AML-193 (cell line): ENCODE data around the gene S100A9.

Experiments
- DNase-seq, 2 experiments: peaks; one replicate each; lab custom pipeline; 2025; lab: John Stamatoyannopoulos, UW

S100A9 gene

GRCh38 chr1:153361480-153362109 lies 3.9 kb downstream of the S100A9 start:
- DNase-seq: no peak

- no peak for DNase-seq
Observed at GRCh38 chr1:153362187-153362775, 4.6 kb downstream of the S100A9 start.

- DNase-seq: no peak
Observed at GRCh38 chr1:153363641-153364040, 6.0 kb downstream of the S100A9 start.

DNA sequence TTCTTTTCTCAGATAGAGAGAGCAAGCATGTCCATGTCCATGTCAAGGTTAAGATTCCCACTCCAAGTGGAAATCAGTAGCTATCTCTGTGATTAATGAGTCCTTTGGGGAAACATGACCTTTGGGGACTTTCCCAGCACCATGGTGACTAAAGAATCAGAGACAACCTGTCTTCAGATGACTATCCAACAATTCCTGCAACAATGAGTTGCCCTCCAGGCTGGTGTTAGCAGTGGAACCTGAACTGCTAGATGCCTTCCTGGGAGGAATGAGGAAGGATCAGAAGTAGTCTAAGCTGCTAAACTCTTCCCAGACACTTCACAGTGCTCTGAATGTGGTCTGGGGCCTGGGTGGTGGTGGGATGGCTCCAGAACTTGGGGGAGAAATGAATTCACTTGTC lies 6.5 kb downstream of the S100A9 start:
- DNase-seq: no peak

GRCh38 chr1:153364766-153365666 lies 7.4 kb downstream of the S100A9 start:
- DNase-seq: peak; percentile 35 to 48

- no peak for DNase-seq
Observed at GRCh38 chr1:153365696-153366095, 8.0 kb downstream of the S100A9 start.

- DNase-seq: no peak
Observed at GRCh38 chr1:153366261-153366660, 8.6 kb downstream of the S100A9 start.

GRCh38 chr1:153367090-153367489 lies 9.4 kb downstream of the S100A9 start:
- DNase-seq: no peak

DNA sequence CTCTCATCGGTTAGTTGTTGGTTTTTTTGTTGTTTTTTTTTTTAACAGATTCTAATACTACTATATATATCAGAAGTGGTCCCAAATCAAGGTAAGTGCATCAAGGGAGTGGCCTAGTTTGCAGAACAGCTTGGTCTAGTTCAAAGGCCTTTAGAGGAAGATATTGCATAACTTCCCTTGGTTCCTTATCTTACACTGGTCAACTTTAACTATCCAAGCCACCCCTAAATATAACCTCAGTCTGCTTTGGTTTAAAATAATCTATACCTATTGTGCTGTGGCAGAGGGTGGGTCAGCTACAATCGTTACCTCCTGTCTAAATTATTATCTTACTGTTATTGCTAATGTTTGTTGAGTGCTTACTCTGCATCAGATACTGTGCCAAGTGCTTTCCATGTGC lies 10.8 kb downstream of the S100A9 start:
- DNase-seq: peak; percentile 9 to 29

- DNase-seq: no peak
Observed at GRCh38 chr1:153370146-153370545, 12.5 kb downstream of the S100A9 start.

DNA sequence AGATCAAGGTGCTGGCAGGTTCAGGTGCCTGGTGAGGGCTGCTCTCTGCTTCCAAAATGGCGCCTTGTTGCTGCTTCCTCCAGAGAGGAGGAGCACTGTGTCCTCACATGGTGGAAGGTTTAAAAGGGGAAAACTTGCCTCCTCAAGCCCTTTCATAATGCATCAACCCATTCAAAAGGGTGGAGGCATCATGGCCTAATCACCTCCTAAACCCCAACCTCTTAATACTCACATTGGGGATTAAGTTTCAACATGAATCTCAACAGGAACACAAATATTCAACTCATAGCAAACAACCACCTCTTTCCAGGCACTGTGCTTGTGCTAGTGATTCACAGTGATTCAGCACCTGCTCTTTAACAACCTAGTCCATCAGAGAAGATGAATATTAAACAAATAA lies 13.6 kb downstream of the S100A9 start:
- no peak for DNase-seq

- DNase-seq: no peak
Observed at GRCh38 chr1:153372571-153372970, 14.9 kb downstream of the S100A9 start.

- DNase-seq: no peak
Observed at GRCh38 chr1:153374071-153374470, 16.4 kb downstream of the S100A9 start.

GRCh38 chr1:153375511-153375910 lies 17.9 kb downstream of the S100A9 start, which contains the start of gene S100A12:
Gene S100A12, minus strand, starts transcription at chr1:153375621. Its CDS starts 1,029 bp downstream, at chr1:153374592.
- DNase-seq: peak; percentile 95

DNA sequence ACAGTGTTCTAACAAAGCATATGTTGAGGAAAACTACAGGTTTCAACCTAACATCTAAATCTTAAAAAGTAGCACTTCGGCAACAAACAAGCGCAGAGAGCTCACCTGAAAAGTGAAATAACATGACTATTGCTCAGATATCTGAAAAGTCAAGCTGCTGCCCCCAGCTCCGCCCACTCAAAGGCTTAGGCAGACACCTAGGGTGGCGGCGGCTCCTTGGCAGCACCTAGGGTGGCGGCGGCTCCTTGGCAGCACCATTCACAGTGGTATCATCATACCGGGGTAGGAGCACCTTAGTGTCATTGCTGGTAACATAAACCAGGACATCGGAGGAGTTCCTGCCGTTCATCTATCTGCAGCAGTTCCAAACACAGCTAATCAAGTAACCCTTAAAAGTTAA lies 21.9 kb downstream of the S100A9 start:
- no peak for DNase-seq

- no peak for DNase-seq
Observed at GRCh38 chr1:153380711-153381110, 23.1 kb downstream of the S100A9 start.

DNA sequence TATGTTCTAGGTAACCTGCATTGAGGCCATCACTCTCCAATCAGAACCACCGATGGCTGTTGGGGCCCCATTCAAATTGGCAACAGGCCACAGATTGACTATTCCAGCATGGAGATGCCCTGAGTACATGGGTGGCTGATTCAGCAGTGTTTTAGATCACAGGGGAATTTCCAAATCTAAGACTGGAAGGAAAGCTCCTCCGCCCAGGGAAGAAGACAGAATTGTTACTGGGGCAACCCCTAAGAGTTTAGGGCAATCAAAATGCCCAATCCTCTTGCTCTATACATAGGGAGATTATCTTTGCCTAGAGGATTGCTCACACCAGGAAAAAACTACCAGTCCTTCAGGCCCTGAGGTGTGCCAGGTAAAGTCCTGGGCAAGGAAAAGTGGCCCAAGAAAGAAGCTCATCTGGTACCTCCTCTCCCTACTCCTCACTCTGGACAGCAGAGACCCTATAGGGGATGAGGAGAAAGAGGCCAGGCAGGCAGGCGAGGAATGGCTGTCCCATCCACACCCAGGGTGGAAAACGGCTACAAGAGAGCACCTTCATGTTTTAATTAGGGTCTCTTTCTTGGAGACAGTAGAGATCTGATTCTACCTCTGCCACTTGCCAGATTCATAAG lies 27.4 kb downstream of the S100A9 start:
- DNase-seq: no peak

DNA sequence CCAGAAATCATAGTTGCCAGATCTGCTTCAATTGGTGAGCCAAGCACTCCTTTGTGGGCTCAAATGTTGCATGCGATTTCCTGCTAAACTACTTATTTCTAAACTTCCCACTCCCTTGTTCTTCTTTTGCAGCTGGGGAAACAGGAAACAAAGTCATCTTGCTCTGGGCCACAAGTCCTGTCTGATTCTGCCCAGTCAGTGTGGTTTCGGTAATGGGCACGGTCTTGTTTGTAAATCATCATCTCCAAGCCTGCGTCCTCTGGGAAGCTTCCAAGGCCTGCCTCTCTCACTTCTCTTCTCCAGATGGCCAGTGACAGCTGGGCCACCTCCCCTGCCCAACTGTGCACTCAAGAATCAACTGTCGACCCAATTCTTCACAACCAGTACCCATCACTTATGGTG lies 28.8 kb downstream of the S100A9 start:
- DNase-seq: peak; percentile 96 to 98

DNA sequence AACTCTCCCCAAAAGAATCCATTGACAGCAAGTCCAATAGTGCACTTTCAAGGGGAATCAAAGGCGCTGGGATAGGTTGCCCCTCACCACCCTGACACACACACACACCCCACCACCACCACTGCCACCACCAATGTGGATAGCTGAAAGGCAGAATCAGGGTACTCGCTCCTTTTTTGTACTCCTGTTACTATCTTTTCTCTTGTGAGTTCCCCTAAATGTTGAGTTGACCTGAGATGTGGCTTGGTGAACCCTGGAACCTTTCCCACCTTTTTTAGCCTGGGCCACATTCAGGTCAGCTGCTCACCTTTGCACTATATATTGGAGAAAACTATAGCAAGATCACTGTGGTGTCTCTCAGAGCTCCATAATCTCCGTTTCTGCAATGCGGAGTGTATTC lies 29.3 kb downstream of the S100A9 start:
- no peak for DNase-seq

DNA sequence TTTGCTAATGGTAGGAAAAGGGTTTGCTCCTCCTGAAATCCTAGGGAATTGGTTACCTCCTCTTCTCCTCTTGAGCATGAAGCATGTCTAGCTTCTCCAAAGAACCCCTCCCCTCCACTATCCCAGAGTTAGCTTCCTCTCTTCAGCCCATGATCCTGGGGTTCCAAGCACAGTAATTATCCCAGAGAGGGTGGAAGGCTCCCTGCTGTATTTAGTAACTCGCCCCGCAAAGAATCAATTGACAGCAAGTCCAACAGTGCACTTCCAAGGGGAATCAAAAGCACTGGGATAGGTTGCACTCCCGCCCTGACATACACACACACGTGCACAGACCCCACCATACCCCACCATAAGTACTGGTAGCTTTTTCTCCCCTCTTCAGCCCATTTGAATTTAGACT lies 30.1 kb downstream of the S100A9 start:
- DNase-seq: no peak

- DNase-seq: no peak
Observed at GRCh38 chr1:153389401-153389800, 31.7 kb downstream of the S100A9 start.
